ENCODE results near the gene ANKS1A.

The ANKS1A gene

DNA sequence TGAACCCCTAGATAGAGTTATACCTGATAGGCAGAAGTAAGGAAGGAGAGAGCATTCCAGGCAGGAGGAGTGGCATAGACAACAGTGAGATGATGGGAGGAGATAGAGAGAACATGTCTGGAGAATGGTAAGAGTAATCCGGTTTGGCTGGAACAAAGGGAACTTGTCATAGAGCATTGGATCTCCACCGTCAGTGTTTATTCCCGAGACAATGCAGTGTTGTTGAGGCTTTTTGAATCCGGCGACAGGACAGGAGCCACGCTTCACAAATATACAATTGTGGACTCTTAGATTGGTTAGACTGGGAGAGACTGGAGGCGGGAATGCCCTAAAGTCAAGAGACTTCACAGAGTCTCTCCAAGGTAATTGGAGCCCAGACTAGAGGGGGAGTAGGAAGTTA lies 119.8 kb downstream of the ANKS1A start:
- Histone ChIP-seq H3K4me2 (ENCODE audit: low read depth, low read length, poor library complexity, severe bottlenecking) (no peak overlapping the region), H3K36me3 (ENCODE audit: insufficient read depth, low read length) (no peaks in the 10 kb centered on the region), H3K9ac (ENCODE audit: low read depth, low read length, poor library complexity, severe bottlenecking) (no peak overlapping the region), H3K4me1 (ENCODE audit: insufficient read depth, low read length, poor library complexity, severe bottlenecking) (peaks cover 7% of the 10 kb centered on the region), H3K9me3 (ENCODE audit: insufficient read depth, low read depth, low read length) (no peaks in the 10 kb centered on the region), H2AFZ (ENCODE audit: low read length) (no peak overlapping the region), H3K9me2 (replicated peaks; ENCODE audit: low read depth, low read length) (no peaks in the 10 kb centered on the region), H3K79me2 (ENCODE audit: insufficient read depth, low read length) (no peaks in the 10 kb centered on the region), H3K27me3 (ENCODE audit: insufficient read depth, low read length, poor library complexity, severe bottlenecking) (no peaks in the 10 kb centered on the region), H3K4me3 (ENCODE audit: low read length, poor library complexity, severe bottlenecking) (no peak overlapping the region), H4K20me1 (ENCODE audit: insufficient read depth, low read length, poor library complexity, severe bottlenecking) (no peaks in the 10 kb centered on the region), H3F3A (ENCODE audit: low read depth) (no peaks in the 10 kb centered on the region)
- TF ChIP-seq EZH2phosphoT487 (IDR thresholded peaks at IDR 0.05; ENCODE audit: borderline replicate concordance) (no peak), CTCF (conservative IDR thresholded peaks at IDR 0.05; ENCODE audit: low read length) (no peak)

- Histone ChIP-seq H4K20me1 (ENCODE audit: insufficient read depth, low read length, poor library complexity, severe bottlenecking) (no peaks in the 10 kb centered on the region), H3K9ac (ENCODE audit: low read depth, low read length, poor library complexity, severe bottlenecking) (no peak overlapping the region), H3F3A (ENCODE audit: low read depth) (no peaks in the 10 kb centered on the region), H3K9me2 (replicated peaks; ENCODE audit: low read depth, low read length) (no peaks in the 10 kb centered on the region), H3K79me2 (ENCODE audit: insufficient read depth, low read length) (no peaks in the 10 kb centered on the region), H3K9me3 (ENCODE audit: insufficient read depth, low read depth, low read length) (no peaks in the 10 kb centered on the region), H3K4me1 (ENCODE audit: insufficient read depth, low read length, poor library complexity, severe bottlenecking) (peaks cover 14% of the 10 kb centered on the region), H3K4me3 (ENCODE audit: low read length, poor library complexity, severe bottlenecking) (no peak overlapping the region), H3K36me3 (ENCODE audit: insufficient read depth, low read length) (no peaks in the 10 kb centered on the region), H3K27me3 (ENCODE audit: insufficient read depth, low read length, poor library complexity, severe bottlenecking) (no peaks in the 10 kb centered on the region), H2AFZ (ENCODE audit: low read length) (no peak overlapping the region), H3K4me2 (ENCODE audit: low read depth, low read length, poor library complexity, severe bottlenecking) (no peak overlapping the region)
- no peak for TF ChIP-seq CTCF (conservative IDR thresholded peaks at IDR 0.05; ENCODE audit: low read length)
Measured at GRCh38 chr6:35011096-35012041, 122.3 kb downstream of the ANKS1A start.

GRCh38 chr6:35013701-35014100 lies 124.6 kb downstream of the ANKS1A start:
- Histone ChIP-seq H3K27me3 (ENCODE audit: insufficient read depth, low read length, poor library complexity, severe bottlenecking) (no peaks in the 10 kb centered on the region), H3K79me2 (ENCODE audit: insufficient read depth, low read length) (no peaks in the 10 kb centered on the region), H2AFZ (ENCODE audit: low read length) (no peak overlapping the region), H4K20me1 (ENCODE audit: insufficient read depth, low read length, poor library complexity, severe bottlenecking) (no peaks in the 10 kb centered on the region), H3K4me2 (ENCODE audit: low read depth, low read length, poor library complexity, severe bottlenecking) (no peak overlapping the region), H3F3A (ENCODE audit: low read depth) (no peaks in the 10 kb centered on the region), H3K4me3 (ENCODE audit: low read length, poor library complexity, severe bottlenecking) (no peak overlapping the region), H3K4me1 (ENCODE audit: insufficient read depth, low read length, poor library complexity, severe bottlenecking) (peaks cover 14% of the 10 kb centered on the region), H3K9me3 (ENCODE audit: insufficient read depth, low read depth, low read length) (no peaks in the 10 kb centered on the region), H3K9ac (ENCODE audit: low read depth, low read length, poor library complexity, severe bottlenecking) (no peak overlapping the region), H3K9me2 (replicated peaks; ENCODE audit: low read depth, low read length) (no peaks in the 10 kb centered on the region), H3K36me3 (ENCODE audit: insufficient read depth, low read length) (peaks cover 9% of the 10 kb centered on the region; the same call in 1 of the 2 replicates)
- no peak for TF ChIP-seq CTCF (conservative IDR thresholded peaks at IDR 0.05; ENCODE audit: low read length)

Measured in Loucy (cell line).